Stimulated activated CD4-positive, alpha-beta T cell treated with anti-CD3 and anti-CD28 coated beads, Interleukin-2, amount 100 ng/mL, for 24 hours (primary cell): ENCODE results near the gene KHNYN.
A peak's percentile ranks its signal among the peaks of the same experiment; 100 is the strongest.

ENCODE experiments used
- DNase-seq, 2 donors: peaks; one replicate each; pipeline ENCODE4 v3.0.0-alpha.2; 2020

KHNYN gene

GRCh38 chr14:24425704-24426103 lies 4.0 kb upstream of the KHNYN start:
- no peak for DNase-seq

DNA sequence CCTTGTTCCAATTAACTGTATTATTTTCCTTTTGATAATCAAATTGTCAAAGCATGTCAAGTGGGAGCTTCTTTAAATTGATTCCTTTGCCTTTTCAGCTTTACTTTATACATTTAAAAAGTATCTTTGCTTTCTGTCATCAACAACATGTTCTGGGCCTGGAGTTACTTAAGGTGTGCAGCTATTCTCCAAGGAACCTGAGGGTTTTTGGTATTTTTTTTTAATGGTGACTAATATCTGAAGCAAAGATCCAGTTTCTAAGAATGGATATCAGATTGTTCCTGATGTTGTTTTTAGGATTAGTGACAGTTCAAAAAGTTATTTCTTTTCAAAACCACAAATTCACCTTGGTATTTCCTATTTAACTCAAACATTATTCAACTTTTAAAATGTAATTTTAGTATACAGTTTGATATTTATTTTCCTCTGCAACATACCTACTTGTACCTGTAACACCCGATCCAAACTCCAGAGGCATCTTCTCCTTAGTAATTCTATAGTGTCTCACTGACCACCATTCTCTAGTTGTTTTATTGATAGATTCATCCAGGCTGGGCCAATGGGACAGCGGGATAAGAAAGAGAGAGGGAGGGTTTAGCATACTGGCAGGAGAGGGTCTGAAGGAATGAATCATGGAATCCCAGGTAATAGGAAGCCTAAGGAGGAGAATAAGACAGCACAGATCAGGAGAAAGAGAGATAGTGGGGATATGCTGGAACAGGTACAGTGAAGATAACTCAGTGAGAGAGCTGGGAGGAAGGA lies 3.4 kb upstream of the KHNYN start:
- DNase-seq: no peak

DNA sequence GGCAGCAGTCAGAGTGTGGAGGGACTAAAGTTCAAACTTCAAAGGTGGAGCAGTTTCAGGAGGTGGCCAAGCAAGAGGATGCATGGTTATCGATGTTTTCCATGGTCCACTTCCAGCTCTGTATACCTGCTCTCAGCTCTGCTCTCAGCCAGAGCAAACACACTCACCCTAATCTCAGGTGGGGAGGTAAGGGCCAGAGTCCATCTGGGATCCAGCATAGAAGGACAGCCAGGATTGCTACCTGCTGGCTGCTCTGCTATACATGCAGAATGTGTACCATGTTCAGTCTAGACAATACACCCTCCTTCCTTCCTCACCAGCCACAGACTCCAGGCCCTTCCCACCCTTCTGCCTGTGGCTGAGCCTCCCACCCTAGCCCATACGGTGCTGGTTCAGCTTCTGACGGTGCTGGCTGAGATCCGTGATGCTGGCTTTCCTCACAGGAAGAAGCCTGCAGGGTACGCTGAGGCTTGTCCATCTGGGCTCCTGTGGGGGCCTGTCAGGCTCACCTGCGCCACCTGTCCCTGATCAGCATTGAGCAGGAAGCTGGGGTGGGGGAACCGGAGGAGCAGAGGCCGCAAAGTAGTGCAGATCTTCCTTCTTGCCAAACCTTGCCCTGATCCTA lies 2.7 kb upstream of the KHNYN start:
- peak in 1 of 2 donors; percentile 19 for DNase-seq

GRCh38 chr14:24427537-24428508 lies 1.9 kb upstream of the KHNYN start:
- peak in 1 of 2 donors; percentile 16 for DNase-seq

DNA sequence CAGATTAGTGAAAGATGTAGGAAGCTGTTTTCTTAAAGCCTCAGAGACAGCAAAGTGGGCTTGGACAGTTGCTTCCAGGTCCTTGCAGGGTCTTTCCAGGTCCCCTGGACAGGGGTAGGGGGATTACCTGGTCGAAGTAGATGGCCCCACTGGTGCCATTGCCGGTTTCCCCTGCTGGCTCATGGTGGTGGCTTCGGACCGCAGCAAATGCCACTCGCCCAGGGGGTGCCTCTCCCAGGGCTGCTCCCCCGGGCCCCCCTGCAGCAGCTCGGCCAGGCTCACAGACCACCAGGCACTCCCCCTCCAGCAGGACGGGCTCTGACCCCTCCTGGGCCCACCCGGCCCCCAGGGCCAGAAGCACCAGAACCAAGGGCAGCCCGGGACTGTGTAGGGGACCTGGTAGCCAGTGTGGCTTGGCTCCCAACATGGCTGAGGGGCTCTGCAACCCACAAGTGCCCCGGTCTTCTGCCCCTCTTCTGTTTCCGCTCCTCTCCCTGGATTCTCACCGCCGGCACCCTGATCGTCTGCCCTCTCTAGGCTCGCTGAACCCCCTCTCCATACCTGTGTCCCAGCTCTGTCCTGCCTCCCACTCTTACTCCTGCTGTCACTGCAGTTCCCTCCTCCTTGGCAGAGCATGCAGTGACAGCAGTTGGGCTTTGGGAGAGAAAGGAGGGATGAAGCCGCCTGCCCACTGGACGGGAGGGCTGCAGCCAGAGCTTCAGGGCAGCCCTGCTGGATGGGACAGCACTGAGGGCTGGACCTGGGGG lies 943 bp upstream of the KHNYN start:
- peak in 1 of 2 donors; percentile 18 for DNase-seq

- peak; percentile 67 to 74 for DNase-seq
Measured at GRCh38 chr14:24430143-24430681, 458 bp downstream of the KHNYN start.

- peak; percentile 74 to 78 for DNase-seq
Measured at GRCh38 chr14:24430682-24431568, 1.2 kb downstream of the KHNYN start.

- DNase-seq: peak; percentile 92 to 94
Measured at GRCh38 chr14:24431569-24432258, 2.0 kb downstream of the KHNYN start.

DNA sequence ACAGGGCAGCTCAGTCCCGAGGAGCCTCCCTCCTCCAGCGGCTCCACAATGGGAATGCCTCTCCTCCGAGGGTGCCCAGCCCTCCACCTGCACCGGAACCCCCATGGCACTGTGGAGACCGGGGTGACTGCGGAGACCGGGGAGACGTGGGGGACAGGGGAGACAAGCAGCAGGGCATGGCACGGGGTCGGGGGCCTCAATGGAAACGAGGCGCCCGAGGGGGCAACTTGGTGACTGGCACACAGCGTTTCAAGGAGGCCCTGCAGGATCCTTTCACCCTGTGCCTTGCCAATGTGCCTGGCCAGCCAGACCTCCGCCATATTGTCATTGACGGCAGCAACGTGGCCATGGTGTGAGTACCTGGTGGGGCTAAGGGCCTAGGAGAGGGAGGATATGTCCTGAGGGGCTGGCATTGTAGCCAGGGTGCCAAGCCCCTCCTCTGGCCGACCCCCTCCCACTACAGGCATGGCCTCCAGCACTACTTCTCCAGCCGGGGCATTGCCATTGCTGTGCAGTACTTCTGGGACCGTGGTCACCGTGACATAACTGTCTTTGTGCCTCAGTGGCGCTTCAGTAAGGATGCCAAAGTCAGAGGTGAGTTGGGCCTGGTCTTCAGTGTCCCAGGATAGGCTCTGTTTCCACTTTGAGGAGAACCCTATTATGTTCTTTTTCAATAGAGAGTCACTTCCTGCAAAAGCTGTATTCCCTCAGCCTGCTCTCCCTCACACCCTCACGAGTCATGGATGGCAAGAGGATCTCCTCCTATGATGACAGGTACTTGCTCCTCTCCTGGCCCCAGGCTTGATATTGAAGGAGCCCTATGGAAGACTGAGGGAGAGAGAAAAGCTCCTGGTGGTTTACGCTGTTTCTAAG lies 2.7 kb downstream of the KHNYN start:
- DNase-seq: peak in 1 of 2 donors; percentile 18

GRCh38 chr14:24434036-24434435 lies 4.3 kb downstream of the KHNYN start:
- DNase-seq: no peak

DNA sequence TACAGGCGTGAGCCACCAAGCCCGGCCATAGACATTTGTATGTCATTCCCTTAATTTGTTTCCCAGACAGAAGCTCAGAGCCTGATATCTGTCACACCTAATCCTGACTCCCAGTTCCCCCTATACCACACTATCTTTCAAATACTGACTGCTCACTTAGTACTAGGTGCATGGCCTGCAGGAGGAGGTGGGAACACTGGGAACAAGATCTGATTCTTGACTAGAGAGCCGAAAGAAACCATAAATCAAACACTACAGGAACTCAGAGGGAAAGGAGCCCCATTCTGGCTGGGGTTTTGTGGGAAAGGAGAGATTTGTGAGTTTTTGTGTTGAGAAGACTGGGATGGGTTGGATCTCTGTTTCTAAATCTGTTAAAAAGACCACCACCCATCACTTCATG lies 4.9 kb downstream of the KHNYN start:
- DNase-seq: no peak

- DNase-seq: no peak
Measured at GRCh38 chr14:24435192-24435810, 5.5 kb downstream of the KHNYN start.

GRCh38 chr14:24435998-24436354 lies 6.2 kb downstream of the KHNYN start:
- DNase-seq: no peak

GRCh38 chr14:24436355-24437019 lies 6.7 kb downstream of the KHNYN start:
- peak in 1 of 2 donors; percentile 45 for DNase-seq

- DNase-seq: no peak
Measured at GRCh38 chr14:24437020-24437735, 7.4 kb downstream of the KHNYN start.

DNA sequence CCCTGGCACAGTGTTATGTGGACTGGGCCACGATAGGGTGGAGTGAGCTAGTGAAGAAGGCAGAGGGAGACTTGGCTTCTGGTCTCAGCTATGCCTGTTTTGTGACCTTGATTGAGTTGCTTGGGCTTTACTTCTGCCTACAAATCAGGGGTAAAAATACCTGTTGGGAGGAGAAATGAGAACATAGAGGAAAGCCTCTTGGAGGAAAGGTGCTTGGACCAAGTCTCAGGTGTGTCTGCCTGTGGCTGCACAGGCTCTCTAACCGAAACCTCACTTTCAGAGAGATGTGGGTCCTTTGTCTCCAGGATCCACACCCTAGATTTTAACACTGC lies 7.9 kb downstream of the KHNYN start:
- DNase-seq: no peak

GRCh38 chr14:24438223-24439097 lies 8.7 kb downstream of the KHNYN start:
- DNase-seq: no peak
